ENCODE data around the gene LAMA3. TPM values are rescaled to one million over a fixed set of nuclear protein-coding genes. Genes with fewer than 3 reads are reported as not detected.

LAMA3 gene
- total and polyA plus RNA-seq, 2 donors (not counting 3 experiments of a cell fraction or from before 2014, with no cell fraction given), result 2.6 to 12.3 TPM

- no peak overlapping the region for H2AFZ ChIP-seq (ENCODE audit: low read depth, low read length)
- no peaks in the 10 kb centered on the region for H3K9me1 ChIP-seq (replicated peaks; ENCODE audit: control insufficient read depth, extremely low read depth, insufficient read depth, low read length)
- FAIRE-seq (no peak), DNase-seq (ENCODE audit: low read depth, low spot score) (no peak)
- intact Hi-C loops (cut with micrococcal nuclease) (no loop called here), dilution Hi-C loops (cut with MboI; ENCODE audit: extremely low pct_ligation_motif_present, low sequenced_read_pairs) (no loop called here)
- POLR2A ChIA-PET, result no interaction called here
- no peaks in the 10 kb centered on the region for H3K9me3 ChIP-seq (replicated peaks; ENCODE audit: control insufficient read depth, insufficient read depth, low read length)
- no peaks in the 10 kb centered on the region for H3K4me1 ChIP-seq (ENCODE audit: control insufficient read depth, extremely low read depth, insufficient read depth, low read length)
- BruUV-seq (replicated peaks), result no TSS peak
- no peaks in the 10 kb centered on the region for H4K20me1 ChIP-seq (replicated peaks; ENCODE audit: control insufficient read depth, extremely low read depth, insufficient read depth, low read length)
- H3K4me3 ChIP-seq (replicated peaks in 1 of 3; ENCODE audit: insufficient read depth in 1 of 3, low read depth in 1 of 3, low read length in 3 of 3), result no peak overlapping the region
- no peak for TF ChIP-seq CTCF (IDR thresholded peaks at IDR 0.05; ENCODE audit: extremely low read depth in 1 of 2, insufficient read depth in 1 of 2, low read depth in 1 of 2, low read length in 2 of 2)
- TF ChIP-seq MYC (IDR thresholded peaks at IDR 0.05; ENCODE audit: low read depth, low read length), result no peak
- TF ChIP-seq MAX (IDR thresholded peaks at IDR 0.05; ENCODE audit: insufficient read depth, insufficient read length), result no peak
- no peak for TF ChIP-seq JUN (IDR thresholded peaks at IDR 0.05; ENCODE audit: borderline replicate concordance, insufficient read depth, insufficient read length, low read depth)
- TF ChIP-seq POLR2A (IDR thresholded peaks at IDR 0.05; ENCODE audit: low read depth, low read length), result no peak
- TF ChIP-seq EZH2 (IDR thresholded peaks at IDR 0.05; ENCODE audit: borderline replicate concordance, low read depth, low read length, severe bottlenecking), result no peak
- TF ChIP-seq POLR2AphosphoS5 (IDR thresholded peaks at IDR 0.05; ENCODE audit: insufficient read depth, low read depth, low read length), result no peak
- TF ChIP-seq FOS (IDR thresholded peaks at IDR 0.05; ENCODE audit: borderline replicate concordance, insufficient read depth, low read length), result no peak
- no peaks in the 10 kb centered on the region for H3K79me2 ChIP-seq (ENCODE audit: control insufficient read depth, insufficient read depth, low read length)
- no peak overlapping the region for H3K9ac ChIP-seq (replicated peaks; ENCODE audit: extremely low read depth, insufficient read depth, low read length)
- CTCF ChIA-PET, result interaction anchor here (0.8 to 1.3 kb wide), 2 partner anchors 16 to 194 kb away, joined by 3 to 4 read pairs; no protein-coding TSS in a partner anchor
- H3K27ac ChIP-seq (ENCODE audit: insufficient read depth, low read depth, low read length), result no peak overlapping the region
- peaks cover 5 to 17% of the 10 kb centered on the region in 2 experiments for H3K27me3 ChIP-seq (ENCODE audit: control insufficient read depth in 2 of 2, insufficient read depth in 2 of 2, low read length in 2 of 2)
- H3K36me3 ChIP-seq (ENCODE audit: control insufficient read depth in 2 of 2, extremely low read depth in 1 of 2, insufficient read depth in 2 of 2, low read length in 2 of 2), result no peaks in the 10 kb centered on the region
- H3K4me2 ChIP-seq (ENCODE audit: insufficient read depth, low read length), result no peak overlapping the region
These were observed 293.9 kb downstream of the LAMA3 start for GRCh38 chr18:23983112-23983511.

Data from endothelial cell of umbilical vein (primary cell).